Measurements from ENCODE around the gene FYN.

DNA sequence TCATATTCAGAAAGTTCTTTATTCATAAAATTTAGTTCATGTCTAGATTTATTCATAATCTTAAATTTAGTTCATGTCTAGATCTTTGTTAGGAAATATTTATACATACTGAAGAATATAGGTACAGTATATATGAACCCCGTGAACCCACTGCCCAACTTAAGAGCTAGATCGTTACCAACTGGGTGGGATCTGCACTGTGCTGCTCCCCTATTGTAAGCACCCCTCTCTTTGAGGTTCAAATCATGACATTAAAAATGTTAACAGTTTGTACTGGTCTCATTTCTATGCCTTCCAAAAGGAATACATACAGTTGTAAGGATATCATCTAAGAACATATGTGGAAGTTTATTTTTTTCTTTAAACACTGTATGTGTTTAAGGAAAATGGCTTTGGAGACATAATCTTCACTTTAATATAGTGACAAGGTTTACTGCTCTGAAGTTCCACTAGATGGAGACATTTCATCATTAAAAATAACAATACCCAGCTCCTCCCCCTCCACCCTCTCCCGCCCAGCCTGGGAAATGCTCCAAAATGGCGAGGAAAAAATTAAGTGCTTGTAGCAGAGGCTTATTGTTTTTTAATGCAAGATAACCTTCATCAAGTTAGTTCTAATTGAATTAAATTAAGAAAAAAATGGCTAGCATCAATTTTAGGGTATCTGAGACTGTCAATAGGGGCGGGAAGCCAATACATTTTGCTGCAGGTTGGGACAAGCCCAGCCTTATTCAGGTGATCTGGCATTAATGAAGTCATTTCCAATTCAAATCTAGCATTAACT, 163.4 kb downstream of the FYN start:
- TF ChIP-seq ZBTB7A (IDR thresholded peaks at IDR 0.05; ENCODE audit: low read depth) (no peak), CEBPB (IDR thresholded peaks at IDR 0.05) (no peak), YY1 (IDR thresholded peaks at IDR 0.05; ENCODE audit: low read depth) (peak; percentile 65; the same call in 1 of the 2 replicates), FOXM1 (IDR thresholded peaks at IDR 0.05; ENCODE audit: borderline replicate concordance, low read depth) (no peak), EGR1 (IDR thresholded peaks at IDR 0.05) (no peak), REST (IDR thresholded peaks at IDR 0.05; ENCODE audit: low read depth) (no peak), RAD21 (IDR thresholded peaks at IDR 0.05; ENCODE audit: low read depth) (peak; percentile 83), TAF1 (IDR thresholded peaks at IDR 0.05; ENCODE audit: low read depth) (no peak), EP300 (IDR thresholded peaks at IDR 0.05; ENCODE audit: borderline replicate concordance) (no peak), NFIC (IDR thresholded peaks at IDR 0.05) (0 out of 2 replicates have a peak, but pooled peaks have one; percentile 30), USF1 (IDR thresholded peaks at IDR 0.05) (no peak)
- TF ChIP-seq, protein P1, sequence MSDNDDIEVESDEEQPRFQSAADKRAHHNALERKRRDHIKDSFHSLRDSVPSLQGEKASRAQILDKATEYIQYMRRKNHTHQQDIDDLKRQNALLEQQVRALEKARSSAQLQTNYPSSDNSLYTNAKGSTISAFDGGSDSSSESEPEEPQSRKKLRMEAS (IDR thresholded peaks at IDR 0.05) = no peak

Measured in Ishikawa (cell line).